H9 (cell line): Measurements from ENCODE around the gene FCRL6. TPM values are rescaled to one million over a fixed set of nuclear protein-coding genes. Genes with fewer than 3 reads are reported as not detected.

ENCODE experiments used
- DNase-seq: peaks from one replicate; pipeline ENCODE4 v3.0.0-alpha.2; 2017
- H2AFZ ChIP-seq: one replicate; pipeline ENCODE4 v1.6.1; 2013; ENCODE audit warnings: mild to moderate bottlenecking, low read length, control low read depth, moderate library complexity
- H2AK5ac ChIP-seq: 2 replicates; pipeline ENCODE4 v1.6.1; 2013; ENCODE audit warnings: low read length, control low read depth, mixed read lengths; ENCODE audit not compliant: insufficient read length
- H2BK120ac ChIP-seq: one replicate; pipeline ENCODE4 v1.6.1; 2013; ENCODE audit warnings: low read depth, mild to moderate bottlenecking, low read length, control low read depth, inconsistent platforms; ENCODE audit not compliant: poor library complexity, severe bottlenecking
- H2BK12ac ChIP-seq: 2 replicates; pipeline ENCODE4 v1.6.1; 2013; ENCODE audit warnings: low read length, control low read depth, mixed read lengths, low read depth; ENCODE audit not compliant: insufficient read length
- H2BK15ac ChIP-seq: 2 replicates; pipeline ENCODE4 v1.6.1; 2013; ENCODE audit warnings: low read depth, low read length, control low read depth
- H2BK20ac ChIP-seq: one replicate; pipeline ENCODE4 v1.6.1; 2013; ENCODE audit warnings: low read depth, mild to moderate bottlenecking, low read length, control low read depth, inconsistent platforms; ENCODE audit not compliant: poor library complexity, severe bottlenecking
- H2BK5ac ChIP-seq: 2 replicates; pipeline ENCODE4 v1.6.1; 2013; ENCODE audit warnings: low read length, control low read depth, mixed read lengths; ENCODE audit not compliant: insufficient read length
- H3K14ac ChIP-seq: 2 replicates; pipeline ENCODE4 v1.6.1; 2013; ENCODE audit warnings: low read length, control low read depth; ENCODE audit not compliant: insufficient read depth
- H3K18ac ChIP-seq: 2 replicates; pipeline ENCODE4 v1.6.1; 2013; ENCODE audit warnings: low read depth, mild to moderate bottlenecking, mixed read lengths, low read length, control low read depth; ENCODE audit not compliant: insufficient read length
- H3K23ac ChIP-seq: 2 replicates; pipeline ENCODE4 v1.6.1; 2013; ENCODE audit warnings: low read length, control low read depth, mixed read lengths, low read depth; ENCODE audit not compliant: insufficient read length
- H3K23me2 ChIP-seq: 2 replicates; pipeline ENCODE4 v1.6.1; 2013; ENCODE audit warnings: low read depth, mild to moderate bottlenecking, mixed read lengths, low read length, control low read depth; ENCODE audit not compliant: insufficient read length, poor library complexity, severe bottlenecking
- H3K27ac ChIP-seq: 2 replicates; pipeline ENCODE4 v1.5.1; 2013; ENCODE audit warnings: low read length, control low read depth, mixed read lengths, low read depth; ENCODE audit not compliant: insufficient read length
- H3K27me3 ChIP-seq: 2 replicates; pipeline ENCODE4 v1.6.1; 2013; ENCODE audit warnings: low read length, control low read depth, inconsistent platforms; ENCODE audit not compliant: insufficient read depth
- H3K4ac ChIP-seq: 2 replicates; pipeline ENCODE4 v1.6.1; 2013; ENCODE audit warnings: low read depth, mild to moderate bottlenecking, control low read depth, inconsistent platforms, low read length, moderate library complexity
- H3K4me1 ChIP-seq: 2 replicates; pipeline ENCODE4 v1.6.1; 2013; ENCODE audit warnings: low read length, control low read depth, inconsistent platforms; ENCODE audit not compliant: insufficient read depth
- H3K4me2 ChIP-seq: 2 replicates; pipeline ENCODE4 v1.6.1; 2013; ENCODE audit warnings: low read length, control low read depth, mixed read lengths; ENCODE audit not compliant: insufficient read length, insufficient read depth
- H3K56ac ChIP-seq: 2 replicates; pipeline ENCODE4 v1.6.1; 2013; ENCODE audit warnings: low read depth, mild to moderate bottlenecking, mixed read lengths, low read length, control low read depth; ENCODE audit not compliant: insufficient read length
- H3K79me1 ChIP-seq: 2 replicates; pipeline ENCODE4 v1.6.1; 2013; ENCODE audit warnings: low read depth, mild to moderate bottlenecking, moderate library complexity, low read length, control low read depth, inconsistent platforms; ENCODE audit not compliant: insufficient read depth, poor library complexity, severe bottlenecking
- H3K79me2 ChIP-seq: 2 replicates; pipeline ENCODE4 v1.6.1; 2013; ENCODE audit warnings: low read length, control low read depth, inconsistent platforms; ENCODE audit not compliant: insufficient read depth
- H3K9ac ChIP-seq: 2 replicates; pipeline ENCODE4 v1.6.1; 2013; ENCODE audit warnings: low read length, control low read depth, mixed read lengths; ENCODE audit not compliant: insufficient read length; ENCODE audit errors: extremely low read depth
- H3K9me3 ChIP-seq: one replicate; pipeline ENCODE4 v1.6.1; 2013; ENCODE audit warnings: low read depth, low read length, inconsistent platforms; ENCODE audit not compliant: control insufficient read depth
- H3T11ph ChIP-seq: one replicate; pipeline ENCODE4 v1.6.1; 2013; ENCODE audit warnings: mild to moderate bottlenecking, low read length, control low read depth, inconsistent platforms
- H4K20me1 ChIP-seq: one replicate; pipeline ENCODE4 v1.6.1; 2013; ENCODE audit not compliant: control insufficient read depth, insufficient read length, insufficient read depth
- H4K5ac ChIP-seq: 2 replicates; pipeline ENCODE4 v1.6.1; 2013; ENCODE audit warnings: low read depth, mild to moderate bottlenecking, mixed read lengths, low read length, control low read depth; ENCODE audit not compliant: insufficient read length
- H4K8ac ChIP-seq: replicated peaks from 2 replicates; pipeline ENCODE4 v1.6.1; 2013; ENCODE audit warnings: low read length, control low read depth, mixed read lengths, low read depth; ENCODE audit not compliant: insufficient read length
- H4K91ac ChIP-seq: 2 replicates; pipeline ENCODE4 v1.6.1; 2013; ENCODE audit warnings: low read depth, mild to moderate bottlenecking, moderate library complexity, mixed read lengths, low read length, control low read depth; ENCODE audit not compliant: insufficient read length
- H3K27ac Mint-ChIP-seq, 3 experiments: 2 replicates in 2 of 3; 3 replicates in 1 of 3; pipeline ENCODE4 v1.8.0; 2020 to 2021; ENCODE audit warnings: mixed read lengths in 3 of 3, mild to moderate bottlenecking in 1 of 3, moderate library complexity in 1 of 3
- H3K27me3 Mint-ChIP-seq: 2 replicates; pipeline ENCODE4 v1.8.0; 2021; ENCODE audit warnings: low read depth, mild to moderate bottlenecking, moderate library complexity, mixed read lengths
- H3K36me3 Mint-ChIP-seq, 3 experiments: 2 replicates in 2 of 3; 3 replicates in 1 of 3; pipeline ENCODE4 v1.8.0; 2020 to 2021; ENCODE audit warnings: low read depth in 3 of 3, mixed read lengths in 3 of 3; ENCODE audit not compliant: insufficient read depth in 1 of 3
- H3K4me1 Mint-ChIP-seq, 2 experiments: 2 replicates each; pipeline ENCODE4 v1.8.0; 2020; ENCODE audit warnings: mixed read lengths in 2 of 2
- H3K4me3 Mint-ChIP-seq, 2 experiments: 2 replicates in 1 of 2; 3 replicates in 1 of 2; pipeline ENCODE4 v1.8.0; 2020 to 2021; ENCODE audit warnings: mild to moderate bottlenecking in 2 of 2, mixed read lengths in 2 of 2, moderate library complexity in 1 of 2
- H3K9me3 Mint-ChIP-seq, 2 experiments: 2 replicates in 1 of 2; 3 replicates in 1 of 2; pipeline ENCODE4 v1.8.0; 2020; ENCODE audit warnings: mild to moderate bottlenecking in 2 of 2, mixed read lengths in 2 of 2, moderate library complexity in 1 of 2
- CTCF ChIP-seq: fragments of 200-600 bp; sonication (generic); conservative IDR thresholded peaks from 3 replicates; pipeline ENCODE4 v1.8.0; 2021; ENCODE audit warnings: antibody characterized with exemption, mild to moderate bottlenecking
- WGBS: extraction: QIAGEN DNeasy Blood & Tissue Kit; methylation state at CpG from one replicate; pipeline ENCODE4 v1.1.7; 2013; ENCODE audit warnings: missing lambda C conversion rate, low lambda C conversion rate, mixed read lengths; ENCODE audit not compliant: insufficient read length; ENCODE audit errors: extremely low coverage; 5-methylcytosine and 5-hydroxymethylcytosine counted together
- total RNA-seq: library from RNA; stranded (reverse); gene quantifications from 2 replicates; pipeline ENCODE4 v1.2.1, GENCODE V29; 2021

The FCRL6 gene
- total RNA-seq, 1 experiment from 2014 or later = not detected

DNA sequence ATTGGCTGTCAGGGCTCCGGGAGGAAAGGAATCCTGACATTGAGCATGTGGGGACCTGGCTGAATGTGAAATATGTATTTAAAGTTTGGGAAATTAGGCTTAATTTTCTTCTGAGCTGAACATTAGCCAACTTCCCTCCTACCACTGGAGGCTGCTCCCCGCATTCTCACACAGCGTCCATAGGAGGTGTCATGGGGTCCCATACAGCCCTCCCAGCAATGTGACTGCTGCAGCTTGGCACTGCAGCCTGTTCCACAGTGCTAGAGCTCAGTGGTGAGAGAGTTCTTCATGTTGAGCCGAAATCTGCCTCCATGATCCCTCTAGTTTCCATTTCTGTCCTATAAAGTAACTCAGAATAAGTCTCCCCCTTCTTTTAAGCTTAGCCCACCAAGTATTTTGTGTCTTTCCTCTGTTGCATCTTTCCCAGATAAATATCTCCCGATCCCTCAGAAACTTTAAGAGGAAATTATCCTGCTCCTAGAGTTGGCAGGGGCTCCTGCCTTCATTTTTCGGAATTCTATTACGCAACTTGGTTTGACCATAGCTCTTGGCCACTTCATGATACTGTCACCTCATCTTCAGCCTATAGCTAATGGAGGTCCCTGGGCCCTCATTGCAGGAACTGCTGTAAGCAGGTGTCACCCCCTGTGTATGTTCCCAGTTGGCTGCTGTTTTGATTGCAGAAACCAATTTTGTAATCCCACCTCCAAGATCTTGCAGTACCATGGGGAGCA is 2.0 kb downstream of the FCRL6 start:
- DNase-seq = no peak
- Histone ChIP-seq H3K79me1 (no peaks in the 10 kb centered on the region), H3K9ac (no peak overlapping the region), H2AK5ac (no peak overlapping the region), H3K14ac (no peak overlapping the region), H4K8ac (no peak overlapping the region), H2BK20ac (no peak overlapping the region), H2BK12ac (no peak overlapping the region), H3K27me3 (no peaks in the 10 kb centered on the region), H3T11ph (no peak overlapping the region), H3K4me1 (no peaks in the 10 kb centered on the region), H3K18ac (no peak overlapping the region), H3K23ac (no peak overlapping the region), H2BK120ac (no peak overlapping the region), H4K20me1 (no peaks in the 10 kb centered on the region), H3K56ac (no peak overlapping the region), H2AFZ (no peak overlapping the region), H3K27ac (no peak overlapping the region), H4K91ac (no peak overlapping the region), H4K5ac (no peak overlapping the region), H3K79me2 (no peaks in the 10 kb centered on the region), H2BK15ac (no peak overlapping the region), H3K23me2 (no peaks in the 10 kb centered on the region), H3K4me2 (no peak overlapping the region), H3K9me3 (no peaks in the 10 kb centered on the region), H2BK5ac (no peak overlapping the region), H3K4ac (no peak overlapping the region)
- Mint-ChIP-seq H3K27ac (no peak overlapping the region), H3K36me3 (no peaks in the 10 kb centered on the region; a peak in 1 of 7 replicates), H3K9me3 (no peaks in the 10 kb centered on the region), H3K4me1 (no peaks in the 10 kb centered on the region), H3K27me3 (peaks cover 17% of the 10 kb centered on the region), H3K4me3 (no peak overlapping the region)
- TF ChIP-seq CTCF = no peak; the same call in 2 of the 3 replicates
- no CpG with 5 or more reads among the region's 7 CpGs for WGBS
